ENCODE data around the gene LEFTY1.

GRCh38 chr1:225850370-225850769 lies 38.6 kb downstream of the LEFTY1 start:
- TF ChIP-seq EP300 (IDR thresholded peaks at IDR 0.05): no peak
- no peak for TF ChIP-seq CTCF (IDR thresholded peaks at IDR 0.05)
- TF ChIP-seq POLR2A (IDR thresholded peaks at IDR 0.05): no peak
